ENCODE measurements around the gene GPC6. TPM values are rescaled to one million over a fixed set of nuclear protein-coding genes. Genes with fewer than 3 reads are reported as not detected.

Gene GPC6
- total and polyA plus RNA-seq, 9 of the 15 experiments (the other 6 are each of a cell fraction or from before 2014, with no cell fraction given) = under 0.01 to 0.20 (median 0.01) TPM; not detected in 4

DNA sequence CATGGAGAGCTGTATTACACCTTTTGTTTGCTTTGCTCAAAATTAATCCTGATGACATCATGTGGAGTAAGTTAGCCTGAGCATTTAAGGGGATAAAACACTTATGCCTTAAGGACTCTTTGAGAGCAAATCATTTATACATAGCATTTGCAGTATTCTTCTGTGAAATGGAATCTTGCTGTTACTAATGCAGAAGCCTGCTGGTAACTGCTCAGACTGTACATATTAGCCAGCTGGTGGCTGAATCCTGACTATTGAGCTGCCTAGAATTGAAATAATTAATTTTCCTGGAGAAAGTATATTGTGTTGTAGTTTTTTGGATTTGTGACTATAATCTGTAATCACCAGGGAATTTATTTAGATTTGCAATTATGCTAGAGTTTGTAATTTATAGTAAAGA, 363.2 kb downstream of the GPC6 start:
- no peak overlapping the region for H2AFZ ChIP-seq (ENCODE audit: low read depth, low read length)
- H3K9me3 ChIP-seq (replicated peaks; ENCODE audit: control insufficient read depth, insufficient read depth, low read depth, low read length) = no peaks in the 10 kb centered on the region
- no peak overlapping the region for H3K9ac ChIP-seq (ENCODE audit: insufficient read depth in 1 of 2, low read depth in 2 of 2, low read length in 2 of 2)
- no peak overlapping the region for H3K4me2 ChIP-seq (ENCODE audit: insufficient read depth, low read length)
- CTCF ChIA-PET (ENCODE audit: low intra/inter-chr PET ratio) = no interaction called here
- H3K79me2 ChIP-seq (ENCODE audit: control insufficient read depth, insufficient read depth, low read length) = no peaks in the 10 kb centered on the region
- ATAC-seq (no peak), DNase-seq (ENCODE audit: extremely low read depth in 1 of 4, low spot score in 3 of 4) (no peak), FAIRE-seq (no peak)
- H4K20me1 ChIP-seq (replicated peaks; ENCODE audit: control insufficient read depth, insufficient read depth, low read length) = no peaks in the 10 kb centered on the region
- in situ Hi-C loops (cut with MboI) = no loop called here
- H3K4me1 ChIP-seq (replicated peaks in 1 of 2; ENCODE audit: control insufficient read depth in 2 of 2, insufficient read depth in 2 of 2, low read length in 2 of 2) = no peaks in the 10 kb centered on the region
- no peaks in the 10 kb centered on the region for H3K36me3 ChIP-seq (ENCODE audit: control insufficient read depth, insufficient read depth, low read length)
- no peaks in the 10 kb centered on the region for H3K9me1 ChIP-seq (ENCODE audit: control insufficient read depth, insufficient read depth, low read length)
- TF ChIP-seq ZSCAN29 (IDR thresholded peaks at IDR 0.05) (no peak), AFF4 (CRISPR knock-in tag; IDR thresholded peaks at IDR 0.05) (no peak), SUPT5H (IDR thresholded peaks at IDR 0.05) (no peak), ADNP (tag; IDR thresholded peaks at IDR 0.05) (no peak), CAMTA2 (CRISPR knock-in tag; conservative IDR thresholded peaks at IDR 0.05) (no peak)
- TF ChIP-seq, protein P1, sequence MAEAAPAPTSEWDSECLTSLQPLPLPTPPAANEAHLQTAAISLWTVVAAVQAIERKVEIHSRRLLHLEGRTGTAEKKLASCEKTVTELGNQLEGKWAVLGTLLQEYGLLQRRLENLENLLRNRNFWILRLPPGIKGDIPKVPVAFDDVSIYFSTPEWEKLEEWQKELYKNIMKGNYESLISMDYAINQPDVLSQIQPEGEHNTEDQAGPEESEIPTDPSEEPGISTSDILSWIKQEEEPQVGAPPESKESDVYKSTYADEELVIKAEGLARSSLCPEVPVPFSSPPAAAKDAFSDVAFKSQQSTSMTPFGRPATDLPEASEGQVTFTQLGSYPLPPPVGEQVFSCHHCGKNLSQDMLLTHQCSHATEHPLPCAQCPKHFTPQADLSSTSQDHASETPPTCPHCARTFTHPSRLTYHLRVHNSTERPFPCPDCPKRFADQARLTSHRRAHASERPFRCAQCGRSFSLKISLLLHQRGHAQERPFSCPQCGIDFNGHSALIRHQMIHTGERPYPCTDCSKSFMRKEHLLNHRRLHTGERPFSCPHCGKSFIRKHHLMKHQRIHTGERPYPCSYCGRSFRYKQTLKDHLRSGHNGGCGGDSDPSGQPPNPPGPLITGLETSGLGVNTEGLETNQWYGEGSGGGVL (CRISPR knock-in tag; IDR thresholded peaks at IDR 0.05) = no peak
- no peak overlapping the region for H3K27ac ChIP-seq (ENCODE audit: extremely low read depth, low read depth, low read length)
- BruUV-seq (replicated peaks) = no TSS peak
- intact Hi-C loops (cut with micrococcal nuclease) = no loop called here
- no peaks in the 10 kb centered on the region for H3K27me3 ChIP-seq (ENCODE audit: control insufficient read depth in 2 of 2, insufficient read depth in 2 of 2, low read length in 2 of 2)
- POLR2A ChIA-PET = no interaction called here
- no peak overlapping the region for H3K4me3 ChIP-seq
